SH-SY5Y (cell line): Measurements from ENCODE around the gene NCAM1.

Source experiments
- GATA2 ChIP-seq: IDR thresholded peaks from 2 replicates; pipeline ENCODE4 v1.6.1; 2011; ENCODE audit warnings: mild to moderate bottlenecking, low read depth, low read length
- GATA3 ChIP-seq: IDR thresholded peaks from 2 replicates; pipeline ENCODE4 v1.6.1; 2011; ENCODE audit warnings: low read depth, mild to moderate bottlenecking, low read length, moderate library complexity

The NCAM1 gene

DNA sequence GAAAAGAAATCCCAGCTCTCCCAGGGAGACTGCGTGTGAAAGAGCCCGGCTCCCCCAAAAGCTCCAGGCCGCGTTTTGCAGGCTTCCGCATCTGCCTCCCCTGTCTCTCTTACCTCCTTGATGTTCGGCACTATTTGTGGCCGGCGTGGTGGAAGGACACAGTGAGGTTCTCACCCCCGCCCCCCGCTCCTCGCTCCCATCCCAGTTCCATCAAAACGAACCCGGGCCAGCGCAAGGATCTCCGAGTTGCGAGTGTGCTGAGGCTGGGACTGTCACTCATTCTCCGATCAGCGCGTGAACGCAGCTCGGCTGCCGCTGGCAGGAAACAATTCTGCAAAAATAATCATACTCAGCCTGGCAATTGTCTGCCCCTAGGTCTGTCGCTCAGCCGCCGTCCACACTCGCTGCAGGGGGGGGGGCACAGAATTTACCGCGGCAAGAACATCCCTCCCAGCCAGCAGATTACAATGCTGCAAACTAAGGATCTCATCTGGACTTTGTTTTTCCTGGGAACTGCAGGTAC lies at the start of gene NCAM1:
Gene NCAM1, plus strand, starts transcription at position 275 of the 523 bp plus-strand sequence.
- TF ChIP-seq GATA3 (no peak), GATA2 (peak; percentile 62; the same call in 1 of the 2 replicates)

DNA sequence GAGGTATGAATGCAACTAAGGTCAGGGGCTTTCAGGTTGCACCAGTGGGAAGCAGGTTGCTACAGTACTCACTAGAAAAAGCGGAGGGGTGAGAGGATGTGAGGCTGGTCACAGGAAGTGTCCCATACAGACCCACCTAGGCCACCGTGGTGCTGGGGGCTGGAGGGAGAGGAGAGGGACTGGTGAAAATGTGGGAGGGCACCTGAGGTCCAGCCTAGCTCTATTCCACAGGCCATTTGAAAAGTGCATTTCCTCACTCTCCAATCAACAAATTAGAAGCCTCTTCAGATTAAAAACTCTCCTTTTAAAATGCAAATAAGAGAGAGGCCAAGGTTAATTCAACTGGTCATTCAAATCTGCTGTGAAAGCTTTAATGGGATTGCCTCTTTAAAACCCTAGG lies 38.6 kb upstream of the NCAM1 start:
- no peak for TF ChIP-seq GATA2
- no peak for TF ChIP-seq GATA3

DNA sequence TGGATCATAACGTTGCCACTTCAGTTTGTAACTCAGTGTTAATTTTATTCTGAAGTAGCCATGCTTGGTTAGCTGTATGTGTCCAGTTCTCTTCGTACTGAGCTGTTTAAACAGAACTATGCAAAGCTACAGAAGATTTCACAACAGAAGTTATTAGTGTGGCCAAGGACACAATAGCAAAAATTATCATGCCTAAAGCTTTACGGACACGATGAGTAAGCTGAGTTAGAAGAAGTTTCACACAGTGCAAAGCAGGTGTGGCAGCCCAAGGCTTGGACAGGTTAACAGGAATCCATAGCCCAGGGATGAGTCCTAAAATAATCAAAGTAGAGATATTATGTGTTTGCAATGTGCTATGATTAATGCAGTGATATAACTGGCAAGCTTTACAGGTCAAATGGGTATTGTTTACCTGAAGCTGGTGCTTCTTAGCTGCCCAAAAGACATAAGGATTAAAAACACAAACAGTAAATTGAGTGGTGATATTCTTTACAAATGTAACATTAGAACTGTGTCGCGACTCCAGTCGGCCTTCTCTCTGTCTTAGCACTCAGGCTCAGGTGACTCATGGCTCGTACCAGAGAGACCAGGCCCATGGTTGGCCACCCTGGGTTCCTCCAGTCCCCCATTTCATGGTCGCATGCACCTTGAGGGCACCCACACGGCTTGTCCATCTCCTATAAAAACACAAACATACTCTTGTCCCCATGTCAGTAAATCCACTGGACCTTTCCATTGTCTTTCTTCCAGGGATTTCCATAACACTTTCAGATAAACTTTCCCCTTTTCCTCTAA lies 35.5 kb upstream of the NCAM1 start:
- no peak for TF ChIP-seq GATA3
- no peak for TF ChIP-seq GATA2

DNA sequence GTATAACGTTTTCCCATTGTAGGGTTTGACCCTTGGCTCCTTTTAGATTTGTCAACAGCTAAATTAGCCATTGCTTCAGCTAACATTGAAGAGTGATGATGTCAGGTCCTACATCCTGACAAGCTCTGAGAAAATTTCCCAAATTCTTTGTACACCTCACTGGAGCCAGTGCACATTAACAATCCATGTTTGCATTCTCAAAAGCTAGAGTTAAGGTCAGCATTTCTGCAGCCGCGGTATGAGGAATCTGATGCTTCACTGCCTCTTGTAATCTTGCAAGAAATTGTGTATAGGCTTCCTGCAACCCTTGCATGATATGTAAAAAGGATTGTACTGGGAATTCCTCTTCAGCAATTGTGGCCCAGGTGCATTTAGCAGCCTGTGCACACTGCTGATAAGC lies 33.1 kb upstream of the NCAM1 start:
- TF ChIP-seq GATA2 = no peak
- TF ChIP-seq GATA3 = no peak

DNA sequence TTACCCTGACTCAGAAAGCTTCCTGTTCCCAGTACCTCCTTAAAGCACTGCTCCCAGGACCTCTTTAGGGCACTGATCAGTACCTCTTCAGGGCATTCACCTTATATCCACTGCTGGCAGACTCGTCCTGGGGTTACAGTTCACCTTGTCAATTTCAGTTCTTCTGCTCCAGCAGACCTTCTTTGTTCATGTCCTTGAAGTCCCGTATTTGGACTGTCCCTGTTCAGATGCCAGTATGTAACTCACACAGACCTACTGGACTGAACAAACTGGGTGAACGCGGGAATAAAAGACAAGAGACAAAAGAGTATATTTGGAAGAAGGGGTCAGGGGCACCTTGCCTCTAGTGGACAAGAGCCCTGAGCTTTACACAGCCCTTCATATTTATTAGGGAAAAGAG lies 31.8 kb upstream of the NCAM1 start:
- TF ChIP-seq GATA3 (no peak), GATA2 (no peak)

DNA sequence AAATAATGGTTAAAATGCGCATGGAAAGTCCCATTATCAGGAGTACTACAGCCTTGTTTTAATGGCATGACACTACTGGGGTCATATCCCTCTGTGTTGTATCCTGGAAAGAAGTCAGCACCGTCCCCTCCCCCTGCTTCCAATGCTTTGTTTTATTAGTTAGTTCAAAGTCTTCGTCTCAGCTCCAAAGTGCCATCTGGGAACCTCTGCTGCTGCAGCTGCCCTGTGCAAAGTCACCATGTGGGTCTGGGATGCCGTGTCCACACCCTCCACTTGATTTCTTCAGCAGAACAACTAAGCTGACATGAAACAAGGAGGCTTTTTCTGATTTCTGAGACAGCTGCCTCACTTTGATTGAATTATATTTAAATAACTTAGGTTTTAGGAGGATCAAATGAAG lies 29.5 kb upstream of the NCAM1 start:
- TF ChIP-seq GATA2 = no peak
- no peak for TF ChIP-seq GATA3

DNA sequence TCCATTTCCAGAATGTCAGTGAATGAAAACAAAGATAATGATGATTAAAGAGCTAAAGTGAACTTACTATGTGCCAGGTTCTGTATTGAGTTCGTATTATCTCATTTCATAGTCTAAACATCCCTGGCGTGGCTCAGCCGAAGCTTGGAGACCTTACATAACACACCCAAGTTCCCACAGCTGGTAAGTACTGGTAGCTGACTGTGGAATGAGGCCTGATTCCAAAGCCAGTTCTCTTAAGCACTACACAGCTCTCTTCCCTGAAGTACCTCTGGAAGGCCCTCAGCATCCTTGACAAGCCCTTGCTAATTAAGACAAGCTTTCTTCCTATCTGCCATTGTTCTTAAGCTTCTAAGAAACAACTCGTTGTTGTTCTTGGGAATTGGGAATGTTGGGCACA lies 28.6 kb upstream of the NCAM1 start:
- no peak for TF ChIP-seq GATA2
- TF ChIP-seq GATA3 = no peak

DNA sequence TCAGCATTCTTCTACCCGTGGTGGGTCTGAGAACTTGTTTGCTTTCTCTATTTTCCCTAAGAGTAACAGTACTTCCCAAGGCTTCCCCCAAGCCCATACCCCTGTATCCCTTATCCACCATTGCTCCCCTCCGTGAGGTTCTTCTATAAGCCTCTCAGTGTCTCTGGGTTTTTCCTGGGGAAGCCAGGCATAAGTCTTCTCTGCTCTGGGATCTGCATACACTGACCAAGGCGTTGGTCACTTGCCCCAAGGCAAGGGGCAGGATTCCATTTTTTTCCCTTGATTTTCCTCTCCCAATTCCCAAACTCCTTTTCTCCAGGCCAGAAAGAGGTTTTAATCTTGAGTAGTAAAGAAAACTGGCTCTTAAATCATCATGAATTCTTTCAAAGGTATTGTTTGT lies 27.2 kb upstream of the NCAM1 start:
- TF ChIP-seq GATA3 = no peak
- no peak for TF ChIP-seq GATA2

DNA sequence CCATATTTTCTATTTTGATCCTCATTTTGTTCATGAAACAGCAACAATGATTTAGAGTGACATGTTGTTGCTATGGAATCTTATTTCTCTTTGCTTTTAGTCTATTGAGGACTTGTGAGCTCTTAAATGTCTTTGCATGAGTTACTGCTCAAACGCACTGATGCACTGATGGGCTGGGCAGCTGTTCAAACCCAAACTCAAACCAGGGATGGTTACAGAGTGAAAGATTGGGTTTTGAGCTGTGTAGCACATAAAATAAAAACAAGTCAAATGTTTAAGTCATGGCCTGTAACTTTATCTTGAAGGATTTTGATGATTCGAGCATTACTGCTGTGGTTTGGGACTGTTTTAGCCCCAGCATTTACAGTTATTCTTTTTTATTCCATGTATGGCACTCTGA lies 20.1 kb upstream of the NCAM1 start:
- no peak for TF ChIP-seq GATA3
- no peak for TF ChIP-seq GATA2

DNA sequence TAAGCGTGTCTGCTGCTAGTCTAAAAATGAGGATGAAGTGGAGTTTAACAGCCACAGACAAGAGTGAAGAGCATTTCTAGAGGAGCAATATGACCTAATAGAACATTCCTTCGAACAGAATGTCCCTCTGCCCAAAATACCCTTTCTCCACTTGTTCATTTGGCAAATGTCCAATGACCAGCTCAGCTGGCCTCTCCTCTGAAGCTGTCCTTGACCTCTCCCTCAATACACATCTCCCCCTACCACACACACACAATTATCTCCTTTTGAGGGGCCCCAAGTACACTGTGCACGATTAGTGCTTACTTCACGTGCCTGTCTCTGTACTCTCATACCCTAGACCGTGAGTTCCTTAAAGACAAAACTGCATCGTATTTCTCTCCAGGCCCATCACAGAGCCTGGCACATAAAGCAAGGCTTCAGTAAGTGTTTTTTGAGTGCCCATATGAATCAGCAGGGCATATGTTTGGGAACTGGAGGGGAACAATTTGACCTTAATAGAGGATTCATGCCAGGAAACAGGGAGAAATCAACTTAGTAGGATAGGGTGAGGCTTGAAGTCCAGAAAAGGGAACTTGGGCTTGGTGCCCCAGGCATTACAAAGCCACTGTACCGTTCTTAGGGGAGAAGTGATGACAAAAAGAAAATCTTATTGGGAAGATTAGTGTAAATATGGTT lies 18.1 kb upstream of the NCAM1 start:
- no peak for TF ChIP-seq GATA2
- TF ChIP-seq GATA3 = no peak

DNA sequence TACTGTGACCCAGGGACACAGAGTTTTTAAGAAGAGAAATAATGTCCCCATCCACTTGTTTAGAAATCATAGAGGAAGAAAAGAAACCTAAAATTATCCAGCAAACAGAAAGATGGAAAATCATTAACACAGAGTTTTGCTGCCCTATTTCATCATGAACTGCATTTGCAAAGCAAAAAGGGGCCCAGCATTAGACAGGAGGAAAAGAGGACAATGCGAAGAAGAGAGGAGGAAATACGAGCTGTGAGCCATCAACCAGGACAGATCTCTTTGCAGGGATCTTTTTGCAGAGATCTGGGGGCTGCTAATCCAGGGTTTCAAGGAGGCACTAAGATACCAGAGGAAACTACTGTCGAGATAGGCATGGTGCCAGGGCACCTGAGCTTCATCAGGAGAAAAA lies 14.4 kb upstream of the NCAM1 start:
- TF ChIP-seq GATA2 = no peak
- TF ChIP-seq GATA3 = no peak

DNA sequence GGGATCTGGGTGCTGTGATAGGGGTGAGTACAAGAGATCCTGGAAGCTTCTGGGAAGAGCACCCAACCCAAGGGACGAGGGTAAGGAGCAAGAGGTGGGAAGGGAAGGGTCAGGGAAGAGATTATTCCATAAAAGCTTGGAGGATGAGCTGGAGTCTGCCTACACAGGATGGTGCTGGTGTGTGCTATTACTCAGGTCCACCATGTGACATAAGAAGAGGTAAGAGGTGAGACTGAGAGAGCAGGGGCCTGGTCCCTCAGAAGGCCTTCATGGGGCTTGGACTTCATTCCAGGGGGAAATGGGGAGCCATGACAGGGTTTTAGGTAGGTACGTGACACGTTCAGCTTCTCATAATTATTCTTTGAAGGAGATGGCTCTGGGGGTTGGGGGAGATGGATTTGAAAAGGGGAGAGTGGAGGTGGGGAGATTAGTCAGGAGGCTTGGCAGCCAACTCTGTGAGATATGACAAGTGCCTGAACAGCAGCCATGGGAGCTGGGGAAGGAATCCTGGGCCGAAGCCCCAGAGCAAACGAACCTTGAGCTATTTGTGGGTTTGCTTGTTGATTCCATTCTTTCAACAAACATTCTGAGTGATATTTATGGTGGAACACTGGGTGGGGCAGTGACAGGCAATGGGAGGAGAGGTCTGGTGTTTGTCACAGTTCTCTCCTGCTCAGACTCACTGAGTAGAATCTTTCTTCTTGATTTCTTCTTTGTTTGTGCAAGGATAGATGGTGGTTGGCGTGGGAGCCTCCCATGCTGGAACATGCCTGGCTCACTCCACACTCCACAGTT lies 11.2 kb upstream of the NCAM1 start:
- TF ChIP-seq GATA2 = no peak
- TF ChIP-seq GATA3 = no peak

DNA sequence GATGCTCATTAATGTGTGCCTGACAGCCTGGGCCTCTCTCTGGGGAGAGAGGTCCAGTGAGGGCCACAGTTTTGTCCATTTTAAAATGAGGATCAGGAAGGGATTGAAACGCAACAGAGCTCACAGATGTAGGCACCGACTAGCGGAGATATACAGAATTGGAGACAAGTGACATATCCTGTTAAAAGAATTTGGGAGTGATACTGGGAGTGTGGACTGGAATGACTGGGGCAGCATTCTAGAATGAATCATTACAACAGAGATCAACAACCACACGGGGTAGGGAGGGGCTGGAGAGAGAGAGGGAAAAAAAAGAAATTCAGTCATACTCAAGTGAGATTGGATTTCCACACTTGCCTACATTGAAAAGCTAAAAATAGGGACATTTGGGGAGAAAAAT lies 2.5 kb upstream of the NCAM1 start:
- TF ChIP-seq GATA3 (no peak), GATA2 (no peak)

DNA sequence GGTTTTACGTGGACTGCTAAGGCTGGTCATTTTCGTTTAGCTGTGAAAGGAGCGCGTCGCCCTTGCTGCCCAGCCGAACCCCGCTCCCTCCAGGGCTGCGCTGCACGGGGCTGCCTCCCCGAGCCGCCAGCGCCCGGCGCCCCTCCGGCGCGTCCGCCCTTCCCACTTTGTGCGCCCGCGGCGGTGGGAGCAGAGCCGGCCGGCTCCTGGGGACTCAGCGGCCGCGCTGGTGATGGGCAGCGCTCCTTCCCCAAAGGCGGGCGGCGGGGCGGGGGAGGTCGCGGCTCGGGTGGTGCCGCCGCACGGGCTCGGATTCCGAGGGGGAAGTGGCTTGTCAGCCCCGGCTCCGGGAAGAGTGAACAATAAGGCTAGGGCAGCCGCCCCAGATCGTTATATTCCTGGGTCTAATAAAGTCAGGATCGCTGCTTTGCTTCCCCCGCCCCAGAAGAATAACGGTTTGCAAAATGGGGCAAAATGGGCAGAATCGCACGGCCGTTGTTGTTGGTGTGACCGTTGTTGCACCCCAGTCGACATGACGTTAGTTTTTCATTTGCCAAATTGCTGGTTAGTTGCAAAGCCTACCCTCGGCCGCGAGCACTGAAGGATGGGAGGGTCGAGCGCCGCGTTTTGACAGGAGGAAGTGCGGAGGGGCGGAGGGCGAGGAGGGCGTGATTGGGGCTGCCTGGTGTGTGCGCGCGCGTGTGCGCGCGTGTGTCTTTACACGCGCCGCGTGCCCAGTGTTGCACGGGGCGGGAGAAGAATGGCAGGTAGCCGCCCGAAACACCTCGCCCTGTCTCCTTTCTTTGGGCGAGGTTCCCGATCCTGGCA lies 745 bp downstream of the NCAM1 start:
- no peak for TF ChIP-seq GATA2
- TF ChIP-seq GATA3 = no peak
